H9 (cell line): ENCODE measurements around the gene LPP. TPM values are rescaled to one million over a fixed set of nuclear protein-coding genes. Genes with fewer than 3 reads are reported as not detected.

Experiments used
- DNase-seq: peaks from one replicate; pipeline ENCODE4 v3.0.0-alpha.2; 2017
- H2AFZ ChIP-seq: one replicate; pipeline ENCODE4 v1.6.1; 2013; ENCODE audit warnings: mild to moderate bottlenecking, low read length, control low read depth, moderate library complexity
- H2AK5ac ChIP-seq: 2 replicates; pipeline ENCODE4 v1.6.1; 2013; ENCODE audit warnings: low read length, control low read depth, mixed read lengths; ENCODE audit not compliant: insufficient read length
- H2BK120ac ChIP-seq: one replicate; pipeline ENCODE4 v1.6.1; 2013; ENCODE audit warnings: low read depth, mild to moderate bottlenecking, low read length, control low read depth, inconsistent platforms; ENCODE audit not compliant: poor library complexity, severe bottlenecking
- H2BK12ac ChIP-seq: 2 replicates; pipeline ENCODE4 v1.6.1; 2013; ENCODE audit warnings: low read length, control low read depth, mixed read lengths, low read depth; ENCODE audit not compliant: insufficient read length
- H2BK15ac ChIP-seq: 2 replicates; pipeline ENCODE4 v1.6.1; 2013; ENCODE audit warnings: low read depth, low read length, control low read depth
- H2BK20ac ChIP-seq: one replicate; pipeline ENCODE4 v1.6.1; 2013; ENCODE audit warnings: low read depth, mild to moderate bottlenecking, low read length, control low read depth, inconsistent platforms; ENCODE audit not compliant: poor library complexity, severe bottlenecking
- H2BK5ac ChIP-seq: 2 replicates; pipeline ENCODE4 v1.6.1; 2013; ENCODE audit warnings: low read length, control low read depth, mixed read lengths; ENCODE audit not compliant: insufficient read length
- H3K14ac ChIP-seq: 2 replicates; pipeline ENCODE4 v1.6.1; 2013; ENCODE audit warnings: low read length, control low read depth; ENCODE audit not compliant: insufficient read depth
- H3K18ac ChIP-seq: 2 replicates; pipeline ENCODE4 v1.6.1; 2013; ENCODE audit warnings: low read depth, mild to moderate bottlenecking, mixed read lengths, low read length, control low read depth; ENCODE audit not compliant: insufficient read length
- H3K23ac ChIP-seq: 2 replicates; pipeline ENCODE4 v1.6.1; 2013; ENCODE audit warnings: low read length, control low read depth, mixed read lengths, low read depth; ENCODE audit not compliant: insufficient read length
- H3K23me2 ChIP-seq: 2 replicates; pipeline ENCODE4 v1.6.1; 2013; ENCODE audit warnings: low read depth, mild to moderate bottlenecking, mixed read lengths, low read length, control low read depth; ENCODE audit not compliant: insufficient read length, poor library complexity, severe bottlenecking
- H3K27ac ChIP-seq: 2 replicates; pipeline ENCODE4 v1.5.1; 2013; ENCODE audit warnings: low read length, control low read depth, mixed read lengths, low read depth; ENCODE audit not compliant: insufficient read length
- H3K27me3 ChIP-seq: 2 replicates; pipeline ENCODE4 v1.6.1; 2013; ENCODE audit warnings: low read length, control low read depth, inconsistent platforms; ENCODE audit not compliant: insufficient read depth
- H3K4ac ChIP-seq: 2 replicates; pipeline ENCODE4 v1.6.1; 2013; ENCODE audit warnings: low read depth, mild to moderate bottlenecking, control low read depth, inconsistent platforms, low read length, moderate library complexity
- H3K4me1 ChIP-seq: 2 replicates; pipeline ENCODE4 v1.6.1; 2013; ENCODE audit warnings: low read length, control low read depth, inconsistent platforms; ENCODE audit not compliant: insufficient read depth
- H3K4me2 ChIP-seq: 2 replicates; pipeline ENCODE4 v1.6.1; 2013; ENCODE audit warnings: low read length, control low read depth, mixed read lengths; ENCODE audit not compliant: insufficient read length, insufficient read depth
- H3K56ac ChIP-seq: 2 replicates; pipeline ENCODE4 v1.6.1; 2013; ENCODE audit warnings: low read depth, mild to moderate bottlenecking, mixed read lengths, low read length, control low read depth; ENCODE audit not compliant: insufficient read length
- H3K79me1 ChIP-seq: 2 replicates; pipeline ENCODE4 v1.6.1; 2013; ENCODE audit warnings: low read depth, mild to moderate bottlenecking, moderate library complexity, low read length, control low read depth, inconsistent platforms; ENCODE audit not compliant: insufficient read depth, poor library complexity, severe bottlenecking
- H3K79me2 ChIP-seq: 2 replicates; pipeline ENCODE4 v1.6.1; 2013; ENCODE audit warnings: low read length, control low read depth, inconsistent platforms; ENCODE audit not compliant: insufficient read depth
- H3K9ac ChIP-seq: 2 replicates; pipeline ENCODE4 v1.6.1; 2013; ENCODE audit warnings: low read length, control low read depth, mixed read lengths; ENCODE audit not compliant: insufficient read length; ENCODE audit errors: extremely low read depth
- H3K9me3 ChIP-seq: one replicate; pipeline ENCODE4 v1.6.1; 2013; ENCODE audit warnings: low read depth, low read length, inconsistent platforms; ENCODE audit not compliant: control insufficient read depth
- H3T11ph ChIP-seq: one replicate; pipeline ENCODE4 v1.6.1; 2013; ENCODE audit warnings: mild to moderate bottlenecking, low read length, control low read depth, inconsistent platforms
- H4K20me1 ChIP-seq: one replicate; pipeline ENCODE4 v1.6.1; 2013; ENCODE audit not compliant: control insufficient read depth, insufficient read length, insufficient read depth
- H4K5ac ChIP-seq: 2 replicates; pipeline ENCODE4 v1.6.1; 2013; ENCODE audit warnings: low read depth, mild to moderate bottlenecking, mixed read lengths, low read length, control low read depth; ENCODE audit not compliant: insufficient read length
- H4K8ac ChIP-seq: replicated peaks from 2 replicates; pipeline ENCODE4 v1.6.1; 2013; ENCODE audit warnings: low read length, control low read depth, mixed read lengths, low read depth; ENCODE audit not compliant: insufficient read length
- H4K91ac ChIP-seq: 2 replicates; pipeline ENCODE4 v1.6.1; 2013; ENCODE audit warnings: low read depth, mild to moderate bottlenecking, moderate library complexity, mixed read lengths, low read length, control low read depth; ENCODE audit not compliant: insufficient read length
- H3K27ac Mint-ChIP-seq, 3 experiments: 2 replicates in 2 of 3; 3 replicates in 1 of 3; pipeline ENCODE4 v1.8.0; 2020 to 2021; ENCODE audit warnings: mixed read lengths in 3 of 3, mild to moderate bottlenecking in 1 of 3, moderate library complexity in 1 of 3
- H3K27me3 Mint-ChIP-seq: 2 replicates; pipeline ENCODE4 v1.8.0; 2021; ENCODE audit warnings: low read depth, mild to moderate bottlenecking, moderate library complexity, mixed read lengths
- H3K36me3 Mint-ChIP-seq, 3 experiments: 2 replicates in 2 of 3; 3 replicates in 1 of 3; pipeline ENCODE4 v1.8.0; 2020 to 2021; ENCODE audit warnings: low read depth in 3 of 3, mixed read lengths in 3 of 3; ENCODE audit not compliant: insufficient read depth in 1 of 3
- H3K4me1 Mint-ChIP-seq, 2 experiments: 2 replicates each; pipeline ENCODE4 v1.8.0; 2020; ENCODE audit warnings: mixed read lengths in 2 of 2
- H3K4me3 Mint-ChIP-seq, 2 experiments: 2 replicates in 1 of 2; 3 replicates in 1 of 2; pipeline ENCODE4 v1.8.0; 2020 to 2021; ENCODE audit warnings: mild to moderate bottlenecking in 2 of 2, mixed read lengths in 2 of 2, moderate library complexity in 1 of 2
- H3K9me3 Mint-ChIP-seq, 2 experiments: 2 replicates in 1 of 2; 3 replicates in 1 of 2; pipeline ENCODE4 v1.8.0; 2020; ENCODE audit warnings: mild to moderate bottlenecking in 2 of 2, mixed read lengths in 2 of 2, moderate library complexity in 1 of 2
- WGBS: extraction: QIAGEN DNeasy Blood & Tissue Kit; methylation state at CpG from one replicate; pipeline ENCODE4 v1.1.7; 2013; ENCODE audit warnings: missing lambda C conversion rate, low lambda C conversion rate, mixed read lengths; ENCODE audit not compliant: insufficient read length; ENCODE audit errors: extremely low coverage; 5-methylcytosine and 5-hydroxymethylcytosine counted together
- total RNA-seq: library from RNA; stranded (reverse); gene quantifications from 2 replicates; pipeline ENCODE4 v1.2.1, GENCODE V29; 2021
- TF ChIP-seq, protein P1 (sequence below): fragments of 200-600 bp; sonication (generic); conservative IDR thresholded peaks from 3 replicates; pipeline ENCODE4 v1.8.0; 2021; ENCODE audit warnings: antibody characterized with exemption, mild to moderate bottlenecking

LPP gene
- total RNA-seq, 1 experiment from 2014 or later: 64.6 TPM

DNA sequence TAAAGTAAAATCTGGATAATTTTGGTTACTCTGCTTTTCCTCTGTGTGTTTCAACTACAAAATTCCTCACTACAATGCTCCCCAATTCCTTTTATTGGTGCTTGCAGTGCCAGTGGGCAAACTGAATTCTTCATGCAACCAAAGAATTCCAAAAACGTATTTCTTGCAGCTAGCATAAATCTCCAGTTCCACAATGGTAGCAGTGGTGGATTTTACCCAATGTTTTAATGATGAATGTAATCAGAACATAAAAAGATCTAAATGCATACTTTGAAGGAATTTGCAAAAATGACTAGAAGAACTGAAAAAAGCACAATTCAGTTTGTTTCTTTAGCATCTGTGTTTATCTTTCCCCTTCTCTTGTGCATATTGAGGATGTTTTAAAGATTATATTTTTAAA lies 658.2 kb downstream of the LPP start:
- no peak for DNase-seq
- TF ChIP-seq, protein P1, sequence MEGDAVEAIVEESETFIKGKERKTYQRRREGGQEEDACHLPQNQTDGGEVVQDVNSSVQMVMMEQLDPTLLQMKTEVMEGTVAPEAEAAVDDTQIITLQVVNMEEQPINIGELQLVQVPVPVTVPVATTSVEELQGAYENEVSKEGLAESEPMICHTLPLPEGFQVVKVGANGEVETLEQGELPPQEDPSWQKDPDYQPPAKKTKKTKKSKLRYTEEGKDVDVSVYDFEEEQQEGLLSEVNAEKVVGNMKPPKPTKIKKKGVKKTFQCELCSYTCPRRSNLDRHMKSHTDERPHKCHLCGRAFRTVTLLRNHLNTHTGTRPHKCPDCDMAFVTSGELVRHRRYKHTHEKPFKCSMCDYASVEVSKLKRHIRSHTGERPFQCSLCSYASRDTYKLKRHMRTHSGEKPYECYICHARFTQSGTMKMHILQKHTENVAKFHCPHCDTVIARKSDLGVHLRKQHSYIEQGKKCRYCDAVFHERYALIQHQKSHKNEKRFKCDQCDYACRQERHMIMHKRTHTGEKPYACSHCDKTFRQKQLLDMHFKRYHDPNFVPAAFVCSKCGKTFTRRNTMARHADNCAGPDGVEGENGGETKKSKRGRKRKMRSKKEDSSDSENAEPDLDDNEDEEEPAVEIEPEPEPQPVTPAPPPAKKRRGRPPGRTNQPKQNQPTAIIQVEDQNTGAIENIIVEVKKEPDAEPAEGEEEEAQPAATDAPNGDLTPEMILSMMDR: no peak
- no peak overlapping the region for H3K18ac ChIP-seq
- H3K9me3 Mint-ChIP-seq: peaks cover 19 to 20% of the 10 kb centered on the region in 2 experiments
- H4K20me1 ChIP-seq: no peaks in the 10 kb centered on the region
- H3K23me2 ChIP-seq: no peaks in the 10 kb centered on the region
- H2BK15ac ChIP-seq: no peak overlapping the region
- H2BK5ac ChIP-seq: no peak overlapping the region
- no peaks in the 10 kb centered on the region for H3K9me3 ChIP-seq
- H4K5ac ChIP-seq: no peak overlapping the region
- H3K4me2 ChIP-seq: no peak overlapping the region
- H3K79me2 ChIP-seq: no peaks in the 10 kb centered on the region
- H3T11ph ChIP-seq: no peak overlapping the region
- H3K27ac Mint-ChIP-seq: no peak overlapping the region
- H3K27ac ChIP-seq: no peak overlapping the region
- no peak overlapping the region for H2BK120ac ChIP-seq
- H3K56ac ChIP-seq: no peak overlapping the region
- no peak overlapping the region for H3K4me3 Mint-ChIP-seq
- no peaks in the 10 kb centered on the region for H3K27me3 ChIP-seq
- H4K91ac ChIP-seq: no peak overlapping the region
- no peak overlapping the region for H3K23ac ChIP-seq
- no peak overlapping the region for H2AK5ac ChIP-seq
- no peak overlapping the region for H2AFZ ChIP-seq
- H3K4ac ChIP-seq: no peak overlapping the region
- no peak overlapping the region for H4K8ac ChIP-seq
- peaks cover 0 to 2% of the 10 kb centered on the region in 2 experiments; a peak in 1 of 4 replicates for H3K4me1 Mint-ChIP-seq
- no peak overlapping the region for H3K9ac ChIP-seq
- peaks cover 6 to 14% (median 12%) of the 10 kb centered on the region in 3 experiments; a peak in 6 of 7 replicates for H3K36me3 Mint-ChIP-seq
- no peak overlapping the region for H2BK20ac ChIP-seq
- H3K79me1 ChIP-seq: no peaks in the 10 kb centered on the region
- H3K4me1 ChIP-seq: no peaks in the 10 kb centered on the region
- no CpG with 5 or more reads among the region's 1 CpG for WGBS
- no peaks in the 10 kb centered on the region for H3K27me3 Mint-ChIP-seq
- H3K14ac ChIP-seq: no peak overlapping the region
- H2BK12ac ChIP-seq: no peak overlapping the region
